MV-4-11 (cell line): Measurements from ENCODE around the gene PNPLA3.

Experiments used
- DNase-seq: peaks from one replicate; lab custom pipeline; 2025; lab: John Stamatoyannopoulos, UW

PNPLA3 gene

DNA sequence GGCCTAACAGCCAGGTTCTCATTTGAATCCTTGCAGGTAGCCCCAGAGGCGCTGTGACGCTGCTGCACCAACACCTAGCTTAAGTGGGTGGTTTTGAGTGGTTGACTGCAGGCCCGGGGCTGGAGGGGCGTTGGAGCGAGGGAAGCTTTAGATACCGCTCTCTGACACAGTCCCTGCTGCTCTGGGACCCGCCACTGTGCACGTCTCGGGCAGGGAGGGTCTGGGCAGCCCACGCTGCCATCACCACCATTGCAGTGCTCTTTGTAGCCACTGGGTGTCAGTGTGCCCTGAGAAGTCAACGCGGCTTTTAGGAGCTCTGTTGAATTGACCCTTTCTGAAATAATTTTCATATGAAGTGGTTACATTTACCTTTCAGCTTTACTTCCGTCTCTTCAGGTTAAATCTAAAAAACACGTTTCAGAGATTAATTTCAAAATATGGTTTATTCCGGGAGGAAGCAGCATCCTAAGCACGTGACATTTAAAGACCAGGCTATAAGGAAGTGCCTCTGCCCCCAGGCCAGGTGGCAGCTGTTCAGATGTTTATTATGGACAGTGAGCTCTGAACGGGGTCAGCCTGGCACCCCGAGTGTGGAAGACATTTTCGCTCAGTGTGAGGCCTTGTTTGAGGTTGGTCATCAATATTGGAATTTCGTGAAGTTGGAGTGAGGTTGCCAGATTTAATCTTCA, 69.6 kb downstream of the PNPLA3 start:
- peak; percentile 12 for DNase-seq

DNA sequence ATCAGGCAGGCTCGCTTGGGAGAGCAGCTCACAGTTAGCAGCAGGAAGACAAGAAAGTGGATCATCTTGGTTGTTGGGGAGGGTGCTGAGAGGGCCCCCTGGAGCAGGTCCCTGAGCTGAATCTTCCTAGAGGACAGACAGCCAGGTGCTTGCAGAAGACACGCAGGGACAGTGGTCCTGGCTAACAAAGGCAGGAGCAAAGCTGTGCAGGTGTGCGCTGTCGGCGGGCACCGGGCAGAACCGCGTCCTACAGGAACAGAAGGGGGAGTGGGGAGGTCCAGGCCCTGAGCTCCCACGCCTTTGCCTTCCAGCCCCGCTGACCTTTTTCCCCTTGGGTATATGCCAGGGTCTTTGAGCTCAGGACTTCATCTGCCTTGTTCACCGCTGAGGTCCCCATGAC, 70.4 kb downstream of the PNPLA3 start:
- DNase-seq, result no peak

DNA sequence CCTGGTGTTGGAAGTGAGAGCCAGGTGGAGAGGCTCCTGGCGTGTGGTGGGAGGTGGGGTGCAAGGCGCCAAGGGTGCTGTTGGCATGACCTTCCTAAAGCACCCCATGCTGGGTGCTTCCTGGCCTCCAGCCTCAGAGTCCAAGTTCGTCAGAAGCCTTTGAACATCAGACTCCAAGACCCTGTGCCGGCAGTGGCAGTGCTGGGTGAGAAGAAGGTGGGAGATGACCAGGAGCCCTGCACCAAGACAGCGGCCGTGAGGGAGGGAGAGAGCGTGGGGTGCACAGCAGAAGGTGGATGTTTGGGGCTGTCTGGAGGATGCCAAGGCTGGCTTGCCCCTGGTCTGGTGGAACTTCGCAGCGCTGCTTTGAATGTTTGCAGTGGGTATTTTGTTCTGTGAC, 70.8 kb downstream of the PNPLA3 start:
- DNase-seq, result no peak

DNA sequence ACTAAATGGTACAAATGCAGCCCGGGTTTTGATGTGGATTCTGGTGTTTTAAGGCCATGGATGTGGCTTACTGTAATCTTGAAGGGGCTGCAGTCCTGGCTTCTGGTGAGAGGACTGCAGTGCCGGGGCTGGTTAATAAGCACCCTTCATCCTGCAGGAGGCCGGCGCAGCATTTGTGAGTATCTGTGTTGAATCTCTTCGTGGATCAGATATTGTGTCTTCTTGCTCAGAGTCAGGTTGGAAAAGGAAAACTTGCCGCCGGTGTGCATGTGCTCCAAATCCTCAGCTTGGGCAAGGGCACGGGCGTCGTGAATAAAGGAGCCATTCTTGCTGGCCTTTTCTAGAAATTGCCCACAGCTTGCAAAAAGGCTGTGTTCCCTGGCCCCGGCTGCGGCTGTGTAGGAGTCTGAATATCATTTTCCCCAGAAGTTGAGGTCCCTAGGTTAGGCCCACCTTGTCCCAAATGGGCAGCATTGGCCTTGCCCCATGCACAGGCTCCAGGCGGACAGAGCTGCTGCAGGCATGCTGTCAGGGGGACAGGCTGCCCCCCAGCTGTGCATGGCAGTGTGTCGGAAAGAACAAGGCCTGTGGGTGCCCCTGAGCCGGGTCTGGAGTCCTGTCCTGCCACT, 71.6 kb downstream of the PNPLA3 start:
- DNase-seq, result no peak

DNA sequence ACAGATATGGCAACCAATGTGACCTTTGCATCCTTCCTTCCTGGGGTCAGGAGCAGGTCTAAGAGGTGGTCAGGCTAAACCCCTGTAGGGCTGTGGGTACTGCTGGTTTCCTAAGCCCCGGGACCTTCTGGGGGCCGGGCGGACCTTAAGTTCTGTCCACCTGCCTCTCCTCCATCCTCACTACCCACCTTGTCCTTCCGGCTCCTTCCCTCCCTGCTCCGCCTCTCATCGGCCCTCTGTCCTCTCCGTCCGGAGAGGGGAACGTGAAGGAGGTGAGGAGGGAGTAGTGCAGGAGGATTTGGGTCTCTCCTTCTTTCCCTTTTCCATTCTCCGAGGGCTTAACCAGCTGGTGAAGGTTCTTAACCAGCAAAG, 72.2 kb downstream of the PNPLA3 start:
- DNase-seq, result no peak

DNA sequence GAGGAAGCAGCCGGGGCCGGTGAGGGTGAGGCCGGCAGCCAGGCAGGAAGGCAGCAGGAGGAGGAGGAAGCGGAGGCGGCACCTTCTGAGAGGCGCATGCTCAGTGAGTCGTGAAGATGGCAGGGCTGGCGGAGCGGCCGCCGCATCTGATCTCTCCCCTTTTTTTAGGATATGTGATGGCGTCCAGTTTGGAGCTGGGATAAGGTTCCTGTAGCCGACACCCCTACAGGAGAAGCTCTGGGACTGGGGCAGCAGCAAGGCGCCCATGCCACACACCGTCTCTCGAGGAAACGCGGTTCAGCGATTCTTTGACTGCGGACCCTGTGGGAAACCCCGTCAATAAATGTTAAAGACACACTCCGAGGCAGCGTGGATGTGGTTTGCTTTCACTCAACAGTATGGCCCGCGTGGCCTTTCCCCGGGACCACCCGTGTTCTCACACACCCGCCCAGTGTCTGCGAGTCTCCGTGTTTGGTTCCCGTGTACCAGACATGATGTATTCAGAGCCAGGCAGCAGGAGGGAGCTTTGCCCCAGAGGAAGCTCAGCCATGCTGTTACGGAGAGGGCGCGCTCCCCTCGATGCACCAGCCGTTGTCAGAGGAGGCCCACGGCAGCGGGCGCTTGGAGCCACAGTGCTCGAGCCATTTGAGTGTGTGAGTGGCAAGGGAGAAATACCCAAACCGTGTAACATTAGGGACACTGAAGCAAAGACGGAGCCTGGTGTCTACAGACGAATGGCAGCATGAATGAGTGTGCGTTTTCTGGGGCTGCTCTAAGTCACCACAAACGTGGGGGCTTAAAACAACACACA, 72.8 kb downstream of the PNPLA3 start:
- DNase-seq, result peak; percentile 34

DNA sequence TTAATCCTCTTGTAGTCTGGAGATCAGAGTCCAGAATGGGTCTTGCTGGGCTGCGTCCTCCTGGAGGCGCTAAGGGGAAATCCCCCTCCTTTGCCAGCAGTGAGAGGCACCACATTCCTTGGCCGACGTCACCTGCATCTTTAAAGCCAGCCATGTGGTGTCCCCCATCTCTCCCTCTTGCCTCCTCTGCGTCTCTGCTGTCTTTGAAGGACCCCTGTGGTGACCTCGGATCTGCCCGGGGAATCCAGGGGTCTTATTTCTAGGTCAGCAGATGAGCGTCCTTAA, 73.3 kb downstream of the PNPLA3 start:
- no peak for DNase-seq
